SK-N-MC (cell line): ENCODE results near the gene PROK1.

ENCODE experiments used
- EZH2 ChIP-seq: fragments of 200-600 bp; sonication (generic); IDR thresholded peaks from one replicate; pipeline ENCODE4 v1.6.1; 2017; ENCODE audit warnings: antibody characterized with exemption
- POLR2AphosphoS5 ChIP-seq: IDR thresholded peaks from 2 replicates; pipeline ENCODE4 v1.6.1; 2012; ENCODE audit warnings: mild to moderate bottlenecking, low read depth, low read length, borderline replicate concordance

- no peak for TF ChIP-seq POLR2AphosphoS5
- no peak for TF ChIP-seq EZH2
Measured at GRCh38 chr1:110498270-110498669, 47.3 kb downstream of the PROK1 start.
